NCI-H226 (cell line): ENCODE data around the gene SZRD1.
"Not testable (repeated sequence)": the region's sequence is repeated elsewhere in the genome, so short reads cannot be mapped to it uniquely, and the experiment has no call there.

Experiments used
- DNase-seq: peaks from one replicate; pipeline ENCODE4 v3.0.0-alpha.2; 2015

SZRD1 gene

GRCh38 chr1:16366722-16367257 is at the start of gene SZRD1:
Gene SZRD1 (plus strand): TSS chr1:16367242. CDS start chr1:16367258, 16 bp downstream.
- DNase-seq = peak; percentile 98

DNA sequence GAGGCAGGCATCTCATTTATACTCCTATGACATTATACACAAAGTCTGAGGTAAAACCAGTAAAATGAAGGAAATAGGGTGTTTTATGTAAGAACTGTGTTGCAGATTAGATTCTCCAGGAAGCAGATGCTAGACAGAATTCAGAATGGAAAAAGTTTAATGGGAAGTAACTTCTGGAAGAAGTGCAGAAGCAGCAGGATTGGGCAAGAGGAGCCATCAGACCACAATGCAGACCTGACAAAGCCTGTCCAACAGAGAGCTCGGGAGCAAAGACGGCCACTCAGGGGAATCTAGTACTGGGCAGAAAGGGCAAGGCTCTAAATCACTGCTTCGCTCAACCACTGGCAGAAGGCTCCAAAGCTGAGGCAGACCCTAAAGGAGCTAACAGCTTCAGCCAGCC is 48.5 kb upstream of the SZRD1 start:
- DNase-seq = no peak

DNA sequence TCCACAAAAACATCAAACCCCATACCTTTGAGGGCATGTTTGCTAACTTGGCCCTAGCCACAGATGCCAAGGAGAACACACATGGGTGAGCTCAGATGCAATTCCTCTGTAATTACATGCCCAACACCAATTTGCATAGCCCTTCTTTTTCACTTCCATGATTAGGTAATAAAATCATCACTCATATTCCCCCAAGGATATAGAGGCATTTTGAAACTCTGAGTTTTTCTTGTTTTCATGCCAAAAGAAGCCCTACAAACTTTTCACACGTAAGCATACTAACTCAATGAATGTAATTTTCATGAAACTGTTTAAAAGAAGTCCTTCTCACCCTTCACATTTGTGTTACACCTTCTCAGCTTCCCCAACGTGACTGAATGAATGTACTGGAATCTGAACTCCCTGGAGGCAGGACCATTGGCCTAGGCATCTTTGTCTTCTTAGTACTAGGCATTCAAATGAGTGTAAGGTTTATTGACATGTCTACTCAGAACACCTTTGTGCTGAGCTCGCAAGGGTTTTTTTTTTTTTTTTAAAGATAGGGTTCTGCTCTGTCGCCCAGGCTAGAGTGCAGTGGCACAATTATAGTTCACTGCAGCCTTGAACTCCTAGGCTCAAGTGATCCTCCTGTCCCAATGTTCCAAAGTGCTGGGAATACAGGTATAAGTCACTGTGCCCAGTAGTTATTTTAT is 45.7 kb upstream of the SZRD1 start:
- no peak for DNase-seq

GRCh38 chr1:16324456-16324890 is 42.6 kb upstream of the SZRD1 start:
- peak; percentile 74 for DNase-seq

DNA sequence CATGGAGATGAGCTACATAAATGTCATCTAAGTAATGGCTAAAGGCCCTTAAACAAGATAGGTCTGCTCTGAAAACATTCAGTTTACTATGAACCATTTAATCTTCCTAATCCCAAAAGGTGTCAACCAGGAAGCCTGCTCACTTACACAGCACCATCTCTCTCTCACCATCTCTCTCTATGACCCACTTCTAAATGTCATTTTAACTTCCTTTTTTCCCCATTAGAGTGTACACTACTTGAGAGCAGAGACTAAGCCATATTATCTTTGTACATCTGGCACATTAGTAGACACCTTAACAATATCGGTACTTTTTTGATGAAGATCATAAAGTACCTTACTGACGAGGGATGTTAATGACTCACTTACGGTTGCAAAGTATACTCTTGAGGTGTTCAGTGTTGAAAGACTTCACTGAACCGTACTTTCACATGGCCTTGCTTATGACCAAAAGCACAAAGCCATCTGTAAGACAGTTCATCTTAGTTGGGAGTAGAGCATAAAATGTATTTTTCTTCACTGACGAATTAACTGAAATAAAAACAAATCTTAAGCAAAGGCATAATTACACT is 40.1 kb upstream of the SZRD1 start:
- no peak for DNase-seq

- no peak for DNase-seq
Measured at GRCh38 chr1:16334655-16335340, 32.2 kb upstream of the SZRD1 start.

GRCh38 chr1:16338961-16339360 is 28.1 kb upstream of the SZRD1 start:
- DNase-seq = peak; percentile 41

DNA sequence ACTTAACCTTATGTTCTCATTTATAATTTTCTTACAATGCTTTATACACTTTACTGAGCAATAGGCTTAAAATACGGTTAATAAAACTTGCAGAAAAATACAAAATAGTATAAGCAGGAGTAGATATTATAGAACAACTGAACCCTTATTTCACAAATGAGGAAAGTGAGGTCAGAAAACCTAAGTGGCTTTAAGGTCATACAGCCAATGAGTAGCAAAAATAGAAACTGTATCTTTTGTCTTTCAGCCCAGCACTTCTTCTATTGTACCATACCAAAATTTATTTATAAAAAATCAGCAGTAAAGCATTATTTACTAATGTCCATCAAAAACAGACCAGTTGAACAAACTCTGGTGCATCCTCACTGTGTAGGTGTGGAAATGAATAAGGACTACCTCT is 26.4 kb upstream of the SZRD1 start:
- DNase-seq = no peak

- DNase-seq = no peak
Measured at GRCh38 chr1:16342331-16343062, 24.5 kb upstream of the SZRD1 start.

DNA sequence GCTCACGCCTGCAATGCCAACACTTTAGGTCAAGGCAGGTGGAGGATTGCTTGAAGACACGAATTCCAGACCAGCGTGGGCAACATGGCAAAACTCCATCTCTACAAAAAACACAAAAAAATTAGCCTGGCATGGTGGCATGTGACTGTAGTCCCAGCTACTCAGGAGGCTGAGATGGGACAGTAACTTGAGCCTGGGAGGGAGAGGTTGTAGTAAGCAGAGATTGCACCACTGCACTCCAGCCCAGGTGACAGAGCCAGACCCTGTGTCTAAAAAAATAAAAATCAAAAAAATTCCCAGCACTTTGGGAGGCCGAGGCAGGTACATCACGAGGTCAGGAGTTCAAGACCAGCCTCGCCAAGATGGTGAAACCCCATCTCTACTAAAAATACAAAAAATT is 23.8 kb upstream of the SZRD1 start:
- not testable (repeated sequence) for DNase-seq

GRCh38 chr1:16348414-16349182 is 18.4 kb upstream of the SZRD1 start:
- DNase-seq = peak; percentile 32

DNA sequence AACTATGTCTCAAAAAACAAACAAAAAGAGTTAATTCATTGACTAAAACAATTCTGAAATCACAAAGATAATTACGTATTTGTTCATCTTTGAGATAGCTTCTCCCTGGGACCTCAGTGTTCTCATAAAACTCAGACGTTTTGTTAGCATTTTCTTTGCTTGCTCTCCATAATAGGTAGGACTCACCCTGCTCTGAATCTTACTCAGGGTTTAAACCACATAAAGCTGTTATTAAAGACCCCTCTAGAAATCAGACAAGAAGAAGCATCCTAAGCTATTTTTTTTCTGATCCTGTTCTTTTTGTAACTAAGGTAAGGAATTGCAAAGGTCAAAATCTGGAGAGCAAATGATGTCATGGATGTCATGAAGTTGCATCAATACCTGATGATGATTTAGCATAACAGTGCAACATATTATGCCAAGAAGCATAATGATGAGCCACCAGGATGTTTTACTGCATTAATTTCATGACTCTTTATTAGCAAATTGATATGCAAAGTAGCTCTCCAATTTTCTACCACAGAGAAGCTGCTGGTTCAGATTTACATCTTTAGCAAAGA is 17.1 kb upstream of the SZRD1 start:
- DNase-seq = no peak

- DNase-seq = no peak
Measured at GRCh38 chr1:16351456-16351993, 15.5 kb upstream of the SZRD1 start.

DNA sequence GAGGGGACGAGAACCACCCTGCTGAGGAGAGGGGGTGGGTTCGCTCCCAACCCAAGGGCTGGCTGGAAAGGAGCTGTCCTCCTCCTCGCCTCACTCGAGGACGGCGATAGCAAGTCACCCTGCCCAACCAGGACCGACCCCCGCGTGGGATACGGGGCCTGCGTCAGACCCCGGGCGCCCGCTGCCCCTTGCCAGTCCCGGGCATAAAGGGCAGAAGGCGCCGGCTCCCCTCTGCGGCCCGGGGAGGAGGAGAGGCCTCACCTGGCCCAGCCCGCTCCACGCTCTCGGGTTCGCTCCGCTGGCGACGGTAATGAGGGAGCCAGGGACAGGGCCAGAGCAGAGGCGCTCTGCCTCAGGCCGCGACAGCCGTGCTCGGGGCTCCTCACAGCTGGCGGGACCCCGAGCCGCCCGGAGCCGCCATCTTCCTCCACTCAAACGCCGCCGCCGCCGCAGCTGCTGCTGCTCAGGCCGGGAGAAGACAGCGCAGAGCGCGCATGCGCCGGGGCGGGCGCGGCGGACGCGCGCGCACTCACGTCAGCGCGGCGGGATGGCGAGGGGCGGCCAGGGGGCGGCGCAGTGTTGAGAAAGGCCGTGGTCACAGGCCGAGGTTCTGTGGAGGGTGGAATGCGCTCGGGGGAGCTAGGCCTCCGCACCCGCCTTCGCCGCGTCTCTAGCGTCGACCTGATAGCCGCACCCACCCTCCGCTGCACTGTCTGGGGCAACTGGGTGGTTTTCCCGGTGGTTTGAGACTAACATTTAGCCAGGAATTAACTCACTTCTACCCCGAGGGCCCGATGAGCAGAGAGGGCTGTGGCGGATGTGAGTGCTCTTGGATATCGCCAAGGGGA is 14.8 kb upstream of the SZRD1 start, which contains the start of gene FBXO42:
FBXO42 (minus strand) TSS at position 487 of the 848 bp plus-strand sequence. CDS start 37,062 bp downstream, outside the sequence.
- DNase-seq = peak; percentile 91

DNA sequence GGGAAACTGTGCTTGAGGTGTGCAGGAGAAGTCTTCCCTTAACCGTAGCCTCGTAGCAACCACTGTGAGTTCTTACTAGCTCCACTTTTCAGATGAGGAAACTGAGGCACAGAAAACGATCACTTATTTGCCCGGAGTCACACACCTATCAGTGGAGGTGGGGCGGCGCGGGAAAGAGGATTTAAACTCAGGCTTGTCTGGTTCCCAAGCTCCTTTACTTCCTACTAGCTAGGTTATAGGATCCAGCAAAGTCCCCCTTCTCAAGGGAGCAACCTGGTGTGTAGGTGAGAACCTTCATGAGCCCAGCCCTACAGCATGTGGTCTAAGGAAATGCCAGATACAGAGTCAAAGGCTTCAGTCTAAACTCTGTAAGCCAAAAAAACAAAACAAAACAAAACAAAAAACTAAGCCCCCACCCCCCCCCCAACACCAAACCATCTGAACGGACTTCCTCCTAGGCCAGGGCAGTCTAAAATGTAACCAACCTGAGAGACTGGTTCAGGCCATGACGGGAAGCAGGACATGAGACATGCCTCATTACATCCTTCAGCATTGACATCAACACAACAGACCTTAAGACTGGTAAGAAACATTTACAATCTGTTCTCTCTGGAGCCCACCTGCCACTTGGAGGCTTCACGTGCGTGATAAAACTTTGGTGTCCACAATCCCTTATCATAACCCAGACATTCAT is 14.1 kb upstream of the SZRD1 start:
- no peak for DNase-seq

DNA sequence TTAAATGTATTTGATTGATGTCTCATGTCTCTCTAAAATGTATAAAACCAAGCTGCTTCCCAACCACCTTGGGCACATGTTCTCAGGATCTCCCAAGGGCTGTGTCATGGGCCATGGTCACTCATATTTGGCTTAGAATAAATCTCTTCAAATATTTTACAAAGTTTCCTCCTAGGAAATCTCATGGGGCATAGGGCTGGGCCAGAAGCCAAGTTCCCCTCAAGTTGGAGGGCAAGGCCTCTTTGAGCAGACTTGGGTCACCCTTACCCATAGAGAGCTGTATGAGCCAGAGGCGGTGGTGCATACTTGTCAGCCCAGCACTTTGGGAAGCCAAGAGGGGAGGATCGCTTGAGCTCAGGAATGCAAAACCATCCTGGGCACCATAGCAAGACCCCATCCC is 12.4 kb upstream of the SZRD1 start:
- DNase-seq = no peak

DNA sequence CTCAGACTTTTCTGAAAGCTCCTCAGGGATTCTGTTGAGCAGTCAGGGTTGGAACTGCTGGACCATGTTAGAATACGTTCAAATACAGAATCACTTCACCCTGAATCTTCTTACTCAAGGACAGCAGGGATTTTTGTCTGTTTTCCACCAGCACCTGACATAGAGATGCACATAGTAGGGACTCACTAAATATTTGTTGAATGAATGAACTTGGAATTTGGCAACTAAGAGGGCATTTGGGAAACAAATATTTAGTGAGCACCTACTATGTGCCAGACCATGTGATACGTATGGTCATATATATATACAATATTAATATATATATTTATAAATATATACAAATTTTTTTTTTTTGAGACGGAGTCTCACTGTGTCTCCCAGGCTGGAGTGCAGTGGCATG is 10.2 kb upstream of the SZRD1 start:
- no peak for DNase-seq

GRCh38 chr1:16365146-16365498 is 1.9 kb upstream of the SZRD1 start:
- DNase-seq = peak; percentile 42

- DNase-seq = peak; percentile 84
Measured at GRCh38 chr1:16367258-16367967, 371 bp downstream of the SZRD1 start.
